ENCODE measurements around the gene TRIM52.
"Not testable (repeated sequence)": the region's sequence is repeated elsewhere in the genome, so short reads cannot be mapped to it uniquely, and the experiment has no call there.

Gene TRIM52

GRCh38 chr5:181215997-181216989, 44.6 kb downstream of the TRIM52 start:
- DNase-seq (ENCODE audit: low spot score): no peak

- not testable (repeated sequence) for DNase-seq (ENCODE audit: low spot score)
Observed at GRCh38 chr5:181214249-181214648, 46.7 kb downstream of the TRIM52 start.

GRCh38 chr5:181212934-181213333, 48.0 kb downstream of the TRIM52 start:
- DNase-seq (ENCODE audit: low spot score): no peak

GRCh38 chr5:181212080-181212479, 48.9 kb downstream of the TRIM52 start:
- no peak for DNase-seq (ENCODE audit: low spot score)

GRCh38 chr5:181211208-181211607, 49.7 kb downstream of the TRIM52 start:
- no peak for DNase-seq (ENCODE audit: low spot score)

GRCh38 chr5:181210698-181211097, 50.2 kb downstream of the TRIM52 start:
- DNase-seq (ENCODE audit: low spot score): not testable (repeated sequence)

GRCh38 chr5:181210148-181210547, 50.8 kb downstream of the TRIM52 start:
- not testable (repeated sequence) for DNase-seq (ENCODE audit: low spot score)

GRCh38 chr5:181209006-181209405, 51.9 kb downstream of the TRIM52 start:
- not testable (repeated sequence) for DNase-seq (ENCODE audit: low spot score)

GRCh38 chr5:181207960-181208253, 53.0 kb downstream of the TRIM52 start:
- no peak for DNase-seq (ENCODE audit: low spot score)

- peak; percentile 88 for DNase-seq (ENCODE audit: low spot score)
Observed at GRCh38 chr5:181207214-181207959, 53.6 kb downstream of the TRIM52 start.

- peak; percentile 30 for DNase-seq (ENCODE audit: low spot score)
Observed at GRCh38 chr5:181205761-181206649, 54.9 kb downstream of the TRIM52 start.

Small RNA genes within 50 kb of the gene (small RNA-seq; reads per million reads assigned to genes)
- gene MIR4638: 0 reads per million in 2 experiments
- 0 reads per million in 2 experiments for gene RNU6-705P
- 0 reads per million in 2 experiments for gene SNORD95
- gene SNORD96A: 0 reads per million in 2 experiments
